Effector memory CD4-positive, alpha-beta T cell (primary cell): ENCODE data around the gene SOX6.

Source experiments
- DNase-seq, 3 donors: peaks; one replicate each; pipeline ENCODE4 v3.0.0-alpha.2; 2020
- H3K27ac ChIP-seq: 2 replicates; pipeline ENCODE4 v1.7.0; 2013; ENCODE audit warnings: mild to moderate bottlenecking, low read length, moderate library complexity; ENCODE audit not compliant: insufficient read depth, poor library complexity, severe bottlenecking
- H3K27me3 ChIP-seq: replicated peaks from 2 replicates; pipeline ENCODE4 v1.7.0; 2013; ENCODE audit warnings: mild to moderate bottlenecking, low read length; ENCODE audit not compliant: insufficient read depth, control insufficient read depth, poor library complexity, severe bottlenecking
- H3K36me3 ChIP-seq: 2 replicates; pipeline ENCODE4 v1.7.0; 2013; ENCODE audit warnings: mild to moderate bottlenecking, low read length, moderate library complexity; ENCODE audit not compliant: control insufficient read depth, insufficient read depth
- H3K4me1 ChIP-seq: 2 replicates; pipeline ENCODE4 v1.7.0; 2013; ENCODE audit warnings: low read length, mild to moderate bottlenecking; ENCODE audit not compliant: control insufficient read depth, insufficient read depth, poor library complexity, severe bottlenecking
- H3K4me3 ChIP-seq: 2 replicates; pipeline ENCODE4 v1.7.0; 2013; ENCODE audit warnings: low read length, low read depth, mild to moderate bottlenecking; ENCODE audit not compliant: insufficient read depth, poor library complexity, severe bottlenecking
- H3K9me3 ChIP-seq: 2 replicates; pipeline ENCODE4 v1.7.0; 2013; ENCODE audit warnings: mild to moderate bottlenecking, low read length, moderate library complexity; ENCODE audit not compliant: control insufficient read depth

Gene SOX6

DNA sequence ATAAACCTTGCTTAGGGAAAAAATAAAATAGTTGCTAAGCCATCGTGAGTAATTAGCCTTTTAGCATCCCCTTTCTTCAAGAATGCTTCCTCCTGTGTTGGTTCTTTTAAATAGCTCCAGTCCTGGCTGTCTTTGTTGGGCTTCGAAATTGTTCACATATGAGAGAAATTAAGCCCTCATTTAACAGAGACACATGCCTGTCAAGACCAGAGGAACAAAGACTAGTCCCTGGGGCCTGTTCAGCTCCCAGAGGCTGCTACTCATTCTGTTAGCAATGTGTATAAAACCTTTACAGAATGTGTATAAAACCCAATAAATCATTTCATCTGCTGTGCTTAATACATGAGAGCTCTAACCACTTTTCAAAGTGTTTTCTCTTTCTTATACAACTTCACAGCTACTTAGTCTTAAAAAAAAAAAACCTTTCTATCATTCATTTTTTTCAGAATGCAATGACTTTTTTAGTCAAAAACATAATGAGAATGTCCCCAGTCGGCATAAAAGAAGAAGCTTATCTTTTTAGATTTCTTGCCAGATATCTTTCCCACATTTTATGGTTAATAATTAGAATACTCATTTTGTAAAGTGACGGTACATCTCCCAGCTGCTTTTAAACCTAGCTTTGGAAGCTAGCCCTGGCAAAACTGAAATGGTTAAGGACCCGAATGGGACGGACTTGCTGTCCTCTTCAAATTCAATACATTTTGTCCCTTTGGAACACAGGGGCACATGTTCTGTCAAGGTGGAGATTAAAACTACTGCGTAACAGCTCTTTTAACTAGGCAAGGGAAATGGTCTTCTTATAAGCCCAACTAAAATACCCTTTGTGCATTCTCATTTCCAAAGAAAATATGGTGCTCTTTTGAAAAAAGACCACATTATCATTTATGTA, 186.1 kb downstream of the SOX6 start:
- H3K27me3 ChIP-seq = no peaks in the 10 kb centered on the region
- no peak for DNase-seq
- no peak overlapping the region for H3K27ac ChIP-seq
- H3K9me3 ChIP-seq = no peaks in the 10 kb centered on the region
- H3K36me3 ChIP-seq = no peaks in the 10 kb centered on the region
- no peak overlapping the region for H3K4me3 ChIP-seq
- H3K4me1 ChIP-seq = no peaks in the 10 kb centered on the region

DNA sequence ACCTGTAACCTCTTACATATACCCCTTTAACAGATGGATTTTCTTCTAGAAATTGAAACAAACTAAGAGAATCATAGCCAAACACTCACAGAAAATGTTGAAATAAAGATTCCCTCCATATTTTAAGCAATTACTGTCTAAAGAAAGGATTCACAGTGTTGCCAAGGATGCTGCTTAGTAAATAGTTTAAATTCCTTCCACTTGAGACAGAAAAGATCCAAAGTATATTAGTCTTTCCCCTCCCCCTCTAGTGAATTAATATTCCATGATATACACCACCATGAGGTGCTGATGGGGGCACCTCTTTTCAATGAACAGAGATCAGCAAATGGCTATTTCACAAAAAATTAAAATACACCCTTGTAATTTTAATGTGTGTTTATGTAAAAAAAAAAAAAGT, 186.8 kb downstream of the SOX6 start:
- Histone ChIP-seq H3K27me3 (no peaks in the 10 kb centered on the region), H3K4me1 (no peaks in the 10 kb centered on the region), H3K36me3 (no peaks in the 10 kb centered on the region), H3K9me3 (no peaks in the 10 kb centered on the region), H3K4me3 (no peak overlapping the region), H3K27ac (no peak overlapping the region)
- DNase-seq = no peak

DNA sequence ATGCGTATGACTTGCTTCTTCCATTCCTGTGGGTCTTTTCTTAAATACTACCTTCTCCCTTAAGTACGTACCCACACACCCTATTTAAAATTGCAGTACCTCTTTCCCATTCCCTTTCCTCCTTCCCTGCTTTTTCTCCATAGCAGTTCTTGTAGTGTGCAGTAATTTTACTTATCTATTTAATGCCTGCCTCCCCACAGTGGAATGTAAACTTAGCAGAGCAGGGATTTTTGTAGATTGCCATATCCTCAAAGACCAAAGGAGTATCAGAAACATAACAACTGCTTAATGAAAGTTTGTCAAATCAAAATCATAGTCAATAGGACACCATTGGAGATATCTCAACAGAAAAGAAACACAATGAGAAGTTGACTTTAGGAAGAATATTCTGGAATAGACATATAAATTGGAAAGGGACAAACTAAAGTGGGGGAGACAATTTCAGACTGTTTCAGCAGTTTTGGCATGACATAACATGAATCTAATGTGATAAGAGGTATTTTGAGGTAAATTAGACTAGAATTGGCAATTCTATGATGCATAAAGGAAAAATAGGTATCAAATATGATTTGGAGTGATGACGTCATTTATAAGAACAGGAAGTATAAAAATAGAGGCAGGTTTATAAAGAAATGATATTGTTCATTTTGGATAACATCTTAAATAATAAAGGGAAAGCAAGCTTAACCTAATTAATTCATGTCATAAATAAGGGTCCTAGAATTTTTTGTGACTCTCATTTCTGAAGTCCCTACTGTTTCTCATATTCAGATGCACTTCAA, 188.4 kb downstream of the SOX6 start:
- Histone ChIP-seq H3K27ac (no peak overlapping the region), H3K4me1 (no peaks in the 10 kb centered on the region), H3K9me3 (no peaks in the 10 kb centered on the region), H3K36me3 (no peaks in the 10 kb centered on the region), H3K27me3 (no peaks in the 10 kb centered on the region), H3K4me3 (no peak overlapping the region)
- DNase-seq = no peak

DNA sequence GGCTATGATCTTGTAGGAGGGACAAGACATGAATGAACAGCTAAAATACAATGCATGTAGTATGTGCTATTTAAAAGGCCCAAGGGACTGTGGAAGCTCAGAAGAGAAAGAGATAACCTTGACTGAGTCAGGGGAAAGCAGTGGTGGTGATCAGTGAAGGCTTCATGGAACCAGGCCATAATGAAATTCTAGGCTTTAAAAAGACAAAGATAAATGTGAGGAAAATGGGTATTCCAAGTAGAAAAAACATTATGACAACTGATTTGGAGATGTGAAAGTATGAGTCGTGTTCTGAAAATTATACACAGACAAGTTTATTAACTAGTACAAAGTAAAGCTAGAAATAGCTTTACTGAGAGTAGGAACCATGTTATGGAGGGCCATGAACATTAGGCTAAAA, 189.8 kb downstream of the SOX6 start:
- no peak overlapping the region for H3K4me3 ChIP-seq
- no peaks in the 10 kb centered on the region for H3K27me3 ChIP-seq
- no peaks in the 10 kb centered on the region for H3K4me1 ChIP-seq
- no peaks in the 10 kb centered on the region for H3K9me3 ChIP-seq
- H3K27ac ChIP-seq = no peak overlapping the region
- no peaks in the 10 kb centered on the region for H3K36me3 ChIP-seq
- no peak for DNase-seq

DNA sequence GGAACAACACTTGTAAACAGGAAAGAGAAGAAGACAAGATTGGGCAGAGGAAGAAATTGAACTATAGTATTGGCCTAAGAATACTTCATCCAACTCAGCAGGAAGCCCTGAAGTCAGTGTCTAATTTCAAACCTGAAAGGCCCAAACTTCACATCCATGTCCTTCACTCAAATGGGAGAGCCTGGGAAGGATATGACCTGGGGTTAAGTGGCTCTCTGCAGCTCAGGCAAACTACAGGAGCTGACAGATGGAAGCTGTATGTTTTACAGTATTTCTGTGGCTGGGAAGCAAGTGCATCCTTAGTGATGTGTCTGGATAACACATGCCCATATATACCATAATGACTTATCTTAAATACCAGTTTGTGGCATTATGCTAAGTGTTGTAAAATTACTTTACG, 196.2 kb downstream of the SOX6 start:
- Histone ChIP-seq H3K9me3 (no peaks in the 10 kb centered on the region), H3K4me1 (no peaks in the 10 kb centered on the region)

DNA sequence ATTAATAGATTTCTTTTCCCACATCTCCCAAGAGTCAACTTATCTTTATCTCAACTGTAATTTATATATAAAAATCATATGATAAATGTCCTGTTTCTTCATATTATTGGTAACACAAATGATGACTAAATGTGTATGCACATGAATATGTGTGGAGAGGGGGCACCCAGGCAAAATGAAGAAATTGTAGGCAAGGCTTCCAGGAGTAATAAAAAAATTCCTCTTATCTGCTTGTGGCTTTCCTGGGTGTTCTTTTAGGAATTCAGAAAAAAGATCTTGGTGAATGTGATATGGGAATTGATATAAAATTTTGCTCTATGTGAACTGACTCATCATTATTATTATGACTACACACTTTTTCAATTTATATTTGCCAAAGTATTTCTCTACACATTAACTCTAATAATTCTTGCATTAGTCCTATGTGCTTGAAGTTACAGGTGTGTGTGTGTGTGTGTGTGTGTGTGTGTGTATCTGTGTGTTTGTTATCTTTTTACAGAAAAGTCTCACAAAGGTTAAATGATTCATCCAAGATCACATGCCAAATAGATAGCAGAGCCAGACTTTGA, 197.8 kb downstream of the SOX6 start:
- Histone ChIP-seq H3K27me3 (no peaks in the 10 kb centered on the region), H3K27ac (no peak overlapping the region), H3K4me1 (no peaks in the 10 kb centered on the region), H3K9me3 (no peaks in the 10 kb centered on the region), H3K36me3 (no peaks in the 10 kb centered on the region), H3K4me3 (no peak overlapping the region)
- DNase-seq = no peak

More for the DNA sequence above, 196.2 kb downstream of the SOX6 start:
- Histone ChIP-seq H3K36me3 (no peaks in the 10 kb centered on the region), H3K27me3 (no peaks in the 10 kb centered on the region), H3K27ac (no peak overlapping the region), H3K4me3 (no peak overlapping the region)
- DNase-seq = no peak

DNA sequence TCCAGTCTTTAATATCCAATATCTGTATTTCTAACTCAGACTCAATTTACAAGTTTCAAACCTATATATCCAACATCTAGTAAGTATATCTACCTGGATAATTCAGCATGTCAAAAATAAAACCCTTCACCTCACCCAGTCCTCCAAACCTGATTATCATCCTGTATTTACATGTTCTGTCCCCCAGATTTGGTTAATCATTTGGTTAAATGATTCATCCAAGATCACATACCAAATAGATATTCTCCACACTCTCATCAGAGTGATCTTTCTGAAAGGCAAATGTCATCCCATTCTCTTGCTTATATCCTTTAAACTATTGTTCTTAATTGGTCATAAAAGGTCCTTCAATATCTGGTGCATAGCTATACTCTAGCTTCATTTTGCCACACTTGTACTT, 199.0 kb downstream of the SOX6 start:
- no peak overlapping the region for H3K27ac ChIP-seq

DNA sequence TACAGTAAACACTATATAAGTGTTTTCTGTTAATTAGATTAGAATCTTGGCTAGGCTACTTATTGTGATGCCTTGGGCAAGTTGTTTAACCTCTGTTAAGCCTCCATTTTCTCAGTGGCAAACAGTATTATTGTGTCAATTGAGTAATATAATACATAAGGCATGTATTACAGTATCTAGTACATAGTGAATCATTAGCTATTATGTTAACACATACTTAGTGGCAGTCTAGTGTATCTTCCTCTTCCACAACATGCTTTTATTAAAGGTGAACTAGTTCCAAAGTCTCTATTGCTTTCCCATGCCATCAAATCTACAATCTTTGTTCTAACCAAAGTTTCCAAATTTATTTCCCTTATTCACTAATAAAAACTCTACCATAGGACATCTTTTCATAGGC, 200.9 kb downstream of the SOX6 start:
- no peaks in the 10 kb centered on the region for H3K9me3 ChIP-seq
- no peaks in the 10 kb centered on the region for H3K4me1 ChIP-seq
- DNase-seq = no peak
- no peaks in the 10 kb centered on the region for H3K27me3 ChIP-seq
- H3K36me3 ChIP-seq = no peaks in the 10 kb centered on the region
- no peak overlapping the region for H3K4me3 ChIP-seq
- H3K27ac ChIP-seq = no peak overlapping the region

More for the DNA sequence above, 199.0 kb downstream of the SOX6 start:
- Histone ChIP-seq H3K4me3 (no peak overlapping the region), H3K36me3 (no peaks in the 10 kb centered on the region), H3K9me3 (no peaks in the 10 kb centered on the region), H3K27me3 (no peaks in the 10 kb centered on the region), H3K4me1 (no peaks in the 10 kb centered on the region)
- DNase-seq = no peak

DNA sequence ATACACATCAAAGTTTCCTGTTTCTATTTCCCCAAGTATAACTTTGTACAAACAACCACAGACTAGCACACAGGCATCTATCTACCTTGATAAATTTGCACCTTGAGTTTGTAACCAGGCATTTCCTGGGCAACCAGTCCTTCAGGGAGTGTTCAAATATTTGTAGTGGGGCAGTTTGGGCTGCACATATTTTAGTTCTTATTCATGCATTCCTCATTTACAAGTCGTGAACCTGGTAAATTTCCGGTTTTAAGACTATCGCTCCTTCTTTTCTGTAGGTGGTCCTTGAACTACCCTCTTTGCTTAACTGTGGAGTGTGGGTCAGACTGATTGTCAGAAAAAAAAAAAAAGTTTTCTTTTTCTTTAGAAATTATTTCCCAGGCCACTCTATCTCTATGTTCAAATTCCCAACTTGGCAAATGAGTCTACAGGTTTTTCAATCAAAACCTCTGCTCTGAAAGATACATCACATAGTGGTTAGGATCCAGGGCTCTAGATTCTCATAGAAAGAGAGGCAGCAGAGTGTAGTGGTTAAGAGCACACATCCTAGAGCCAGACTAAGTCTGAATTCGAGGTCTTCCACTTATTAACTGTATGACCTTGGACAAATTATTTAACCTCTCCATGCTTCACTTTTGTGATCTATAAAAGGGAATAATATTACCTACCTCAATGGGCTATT, 201.5 kb downstream of the SOX6 start:
- Histone ChIP-seq H3K36me3 (no peaks in the 10 kb centered on the region), H3K4me1 (no peaks in the 10 kb centered on the region), H3K4me3 (no peak overlapping the region), H3K27me3 (no peaks in the 10 kb centered on the region), H3K9me3 (no peaks in the 10 kb centered on the region), H3K27ac (no peak overlapping the region)
- no peak for DNase-seq
